IMR-90 (cell line): ENCODE data around the gene GJA4.

ENCODE experiments used
- CHD1 ChIP-seq: IDR thresholded peaks from 2 replicates; pipeline ENCODE4 v1.6.1; 2012; ENCODE audit warnings: low read depth, low read length, improper control_type of control experiment
- CTCF ChIP-seq: conservative IDR thresholded peaks from 2 replicates; pipeline ENCODE4 v1.5.1; 2012; ENCODE audit warnings: mild to moderate bottlenecking, low read depth, low read length, improper control_type of control experiment
- ELK1 ChIP-seq: fragments of 150-350 bp; IDR thresholded peaks from 2 replicates; pipeline ENCODE4 v1.6.1; 2016; ENCODE audit warnings: low read depth, mild to moderate bottlenecking, low read length, moderate library complexity, borderline replicate concordance
- FOS ChIP-seq: fragments of 150-350 bp; IDR thresholded peaks from 2 replicates; pipeline ENCODE4 v1.6.1; 2016; ENCODE audit warnings: low read depth, low read length
- MAZ ChIP-seq: IDR thresholded peaks from 2 replicates; pipeline ENCODE4 v1.6.1; 2012; ENCODE audit warnings: low read depth, mild to moderate bottlenecking, low read length, improper control_type of control experiment, moderate library complexity, borderline replicate concordance
- POLR2A ChIP-seq: IDR thresholded peaks from 2 replicates; pipeline ENCODE4 v1.6.1; 2012; ENCODE audit warnings: mild to moderate bottlenecking, low read depth, low read length
- RCOR1 ChIP-seq: IDR thresholded peaks from 2 replicates; pipeline ENCODE4 v1.6.1; 2012; ENCODE audit warnings: mild to moderate bottlenecking, low read length, improper control_type of control experiment; ENCODE audit not compliant: insufficient replicate concordance
- RFX5 ChIP-seq: IDR thresholded peaks from 2 replicates; pipeline ENCODE4 v1.8.0; 2012; ENCODE audit warnings: low read depth, mild to moderate bottlenecking, low read length, moderate library complexity
- SMC3 ChIP-seq: fragments of 150-350 bp; IDR thresholded peaks from 2 replicates; pipeline ENCODE4 v1.6.1; 2016; ENCODE audit warnings: low read depth, mild to moderate bottlenecking, antibody characterized with exemption, low read length, moderate library complexity
- USF2 ChIP-seq: fragments of 150-350 bp; IDR thresholded peaks from 2 replicates; pipeline ENCODE4 v1.6.1; 2017; ENCODE audit warnings: mild to moderate bottlenecking, antibody characterized with exemption, low read length, low read depth

- TF ChIP-seq POLR2A (no peak), ELK1 (no peak), RFX5 (no peak), CTCF (no peak), CHD1 (no peak), RCOR1 (no peak), FOS (no peak), USF2 (no peak), SMC3 (no peak), MAZ (no peak)
These were observed 13.6 kb downstream of the GJA4 start for GRCh38 chr1:34806396-34806795.
